PFSK-1 (cell line): Measurements from ENCODE around the gene IGSF9.

Experiments
- POLR2AphosphoS5 ChIP-seq: IDR thresholded peaks from 2 replicates; pipeline ENCODE4 v1.6.1; 2012; ENCODE audit warnings: low read depth, mild to moderate bottlenecking, control low read depth, low read length, moderate library complexity
- REST ChIP-seq, 2 experiments: IDR thresholded peaks; 2 replicates each; pipeline versions ENCODE4 v1.6.1 to v1.8.0; 2011 to 2012; ENCODE audit warnings: low read depth in 2 of 2, low read length in 2 of 2, control low read depth in 1 of 2, inconsistent platforms in 1 of 2, mild to moderate bottlenecking in 1 of 2, moderate library complexity in 1 of 2; ENCODE audit not compliant: insufficient read depth in 1 of 2

GRCh38 chr1:159988006-159988405, 42.6 kb upstream of the IGSF9 start:
- TF ChIP-seq POLR2AphosphoS5 (no peak), REST (IDR thresholded peaks at IDR 0.05; ENCODE audit: insufficient read depth in 1 of 2, low read depth in 2 of 2, low read length in 2 of 2) (no peak)
